Transverse colon (tissue), 4 donors: ENCODE measurements around the gene CRTC1. TPM values are rescaled to one million over a fixed set of nuclear protein-coding genes. Genes with fewer than 3 reads are reported as not detected.
A peak's percentile ranks its signal among the peaks of the same experiment; 100 is the strongest.

Experiments
- DNase-seq: peaks from one replicate; pipeline ENCODE4 v3.0.0-alpha.2; 2019
- H3K27ac ChIP-seq, 4 donors: fragments of 200-600 bp; sonication (generic); 2 replicates each; pipeline ENCODE4 v1.5.1; 2016 to 2018; ENCODE audit warnings: inconsistent platforms in 4 of 4
- H3K27me3 ChIP-seq: fragments of 200-600 bp; sonication (generic); 2 replicates; pipeline ENCODE4 v1.5.1; 2017; ENCODE audit warnings: inconsistent platforms
- H3K36me3 ChIP-seq, 4 donors: fragments of 200-600 bp; sonication (generic); 2 replicates each; pipeline ENCODE4 v1.5.1; 2017 to 2019; ENCODE audit warnings: inconsistent platforms in 4 of 4
- H3K4me1 ChIP-seq, 4 donors: fragments of 200-600 bp; sonication (generic); 2 replicates each; pipeline ENCODE4 v1.5.1; 2017 to 2020; ENCODE audit warnings: inconsistent platforms in 4 of 4
- H3K4me3 ChIP-seq, 4 donors: fragments of 200-600 bp; sonication (generic); 1 replicate in 1 of 4; 2 replicates in 3 of 4; pipeline versions ENCODE4 v1.5.1 to v1.6.1; 2017 to 2019; ENCODE audit warnings: inconsistent platforms in 4 of 4
- H3K9me3 ChIP-seq, 2 donors: fragments of 200-600 bp; sonication (generic); 2 replicates each; pipeline ENCODE4 v1.5.1; 2017 to 2019; ENCODE audit warnings: inconsistent platforms in 2 of 2
- CTCF ChIP-seq, 5 experiments: fragments of 200-600 bp in 3 of 5; fragments of 450-650 bp in 2 of 5; sonication (generic) in 3 of 5; IDR thresholded peaks; 1 replicate in 2 of 5; 2 replicates in 3 of 5; pipeline ENCODE4 v1.5.1; 2016 to 2017; ENCODE audit warnings: antibody characterized with exemption in 5 of 5, inconsistent platforms in 3 of 5, mild to moderate bottlenecking in 2 of 5, moderate library complexity in 1 of 5
- EP300 ChIP-seq: sonication (generic); formaldehyde crosslinking; IDR thresholded peaks from one replicate; pipeline ENCODE4 v1.6.1; 2017; ENCODE audit warnings: antibody characterized with exemption, low read depth
- POLR2A ChIP-seq: fragments of 450-650 bp; IDR thresholded peaks from one replicate; pipeline ENCODE4 v1.6.1; 2016; ENCODE audit warnings: antibody characterized with exemption, mild to moderate bottlenecking, moderate library complexity
- POLR2AphosphoS5 ChIP-seq, 3 donors: sonication (generic); formaldehyde crosslinking; IDR thresholded peaks; one replicate each; pipeline ENCODE4 v1.6.1; 2016; ENCODE audit warnings: antibody characterized with exemption in 3 of 3
- WGBS, 2 donors: methylation state at CpG; one replicate each; pipeline ENCODE4 v1.1.5; 2018; ENCODE audit warnings: low coverage in 1 of 2; 5-methylcytosine and 5-hydroxymethylcytosine counted together
- in situ Hi-C, 4 donors: fragments of 200-750 bp; cut with MboI; loops; one replicate each; pipeline versions ENCODE4 v1.15.0 to v1.15.1; 2017; ENCODE audit warnings: low sequenced_read_pairs in 3 of 4, low pct_ligation_motif_present in 1 of 4, low pct_unique_long_range_greater_than_20kb in 1 of 4
- intact Hi-C: fragments of 100-400 bp; cut with DNase I; formaldehyde crosslinking; loops from one replicate; pipeline ENCODE4 v1.15.1; 2023; ENCODE audit warnings: low total_unique reads
- total RNA-seq, 4 donors: library from RNA; depleted of rRNA; stranded (reverse); fragments of >200 nt; gene quantifications; one replicate each; pipeline ENCODE4 v1.1.0, GENCODE V29; 2016

CRTC1 gene
- total RNA-seq, 4 donors from 2014 or later, result 6.2 to 17.6 (median 7.7) TPM

GRCh38 chr19:18650468-18651041 lies 32.9 kb upstream of the CRTC1 start:
- no peak for TF ChIP-seq EP300
- peak; percentile 30 to 55 (median 51) for TF ChIP-seq POLR2AphosphoS5 (IDR thresholded peaks at IDR 0.05)
- Histone ChIP-seq H3K36me3 (no peaks in the 10 kb centered on the region), H3K27me3 (no peaks in the 10 kb centered on the region), H3K27ac (peak overlapping the region; percentile 70 to 87 (median 76)), H3K4me1 (peaks cover 0 to 30% (median 17%) of the 10 kb centered on the region in 4 donors), H3K4me3 (no peak overlapping the region), H3K9me3 (no peaks in the 10 kb centered on the region)
- 69% methylated on average over 34 of the region's 34 CpGs; no CpG with 5 or more reads in 1 of the 2 donors for WGBS, 2 donors
- DNase-seq, result peak; percentile 55
- in situ Hi-C loops (no loop called here), intact Hi-C loops (no loop called here)

- Histone ChIP-seq H3K4me1 (peaks cover 0 to 30% (median 17%) of the 10 kb centered on the region in 4 donors), H3K9me3 (no peaks in the 10 kb centered on the region), H3K27me3 (no peaks in the 10 kb centered on the region), H3K27ac (peak overlapping the region; percentile 70 to 87 (median 76)), H3K4me3 (no peak overlapping the region), H3K36me3 (no peaks in the 10 kb centered on the region)
- in situ Hi-C loops, result no loop called here
- 90% methylated on average over 1 of the region's 1 CpG; no CpG with 5 or more reads in 1 of the 2 donors for WGBS, 2 donors
- DNase-seq, result no peak
- intact Hi-C loops, result no loop called here
- TF ChIP-seq POLR2AphosphoS5 (IDR thresholded peaks at IDR 0.05), result no peak
- no peak for TF ChIP-seq POLR2A
- no peak for TF ChIP-seq EP300
- no peak for TF ChIP-seq CTCF (IDR thresholded peaks at IDR 0.05)
Measured at GRCh38 chr19:18651300-18651699, 32.2 kb upstream of the CRTC1 start.

- Histone ChIP-seq H3K9me3 (no peaks in the 10 kb centered on the region), H3K4me1 (peaks cover 0 to 30% (median 17%) of the 10 kb centered on the region in 4 donors), H3K4me3 (no peak overlapping the region), H3K27ac (peak overlapping the region in 2 of 4 donors; percentile 75 to 78), H3K36me3 (no peaks in the 10 kb centered on the region), H3K27me3 (no peaks in the 10 kb centered on the region)
- TF ChIP-seq CTCF (IDR thresholded peaks at IDR 0.05) (no peak), POLR2A (no peak), POLR2AphosphoS5 (IDR thresholded peaks at IDR 0.05) (no peak), EP300 (no peak)
- no peak for DNase-seq
- in situ Hi-C loops, result no loop called here
- intact Hi-C loops, result no loop called here
- WGBS, 2 donors, result 83% methylated on average over 6 of the region's 6 CpGs; no CpG with 5 or more reads in 1 of the 2 donors
Measured at GRCh38 chr19:18651733-18652132, 31.7 kb upstream of the CRTC1 start.

- no peak overlapping the region for H3K4me3 ChIP-seq
- H3K9me3 ChIP-seq, result no peaks in the 10 kb centered on the region
- no peak for DNase-seq
- WGBS, 2 donors, result 88 to 100% methylated on average over 1 of the region's 1 CpG
- no peaks in the 10 kb centered on the region for H3K36me3 ChIP-seq
- TF ChIP-seq EP300, result no peak
- TF ChIP-seq POLR2A, result no peak
- no peak for TF ChIP-seq POLR2AphosphoS5 (IDR thresholded peaks at IDR 0.05)
- intact Hi-C loops (no loop called here), in situ Hi-C loops (no loop called here)
- peaks cover 0 to 35% (median 12%) of the 10 kb centered on the region in 4 donors for H3K4me1 ChIP-seq
- no peaks in the 10 kb centered on the region for H3K27me3 ChIP-seq
- no peak overlapping the region for H3K27ac ChIP-seq
Measured at GRCh38 chr19:18653853-18654252, 29.6 kb upstream of the CRTC1 start.

GRCh38 chr19:18654469-18654868 lies 29.0 kb upstream of the CRTC1 start:
- Histone ChIP-seq H3K36me3 (no peaks in the 10 kb centered on the region), H3K9me3 (no peaks in the 10 kb centered on the region), H3K27ac (no peak overlapping the region), H3K4me3 (no peak overlapping the region), H3K4me1 (peaks cover 0 to 34% (median 6%) of the 10 kb centered on the region in 4 donors), H3K27me3 (no peaks in the 10 kb centered on the region)
- WGBS, 2 donors, result 91 to 96% methylated on average over 7 of the region's 7 CpGs
- TF ChIP-seq POLR2AphosphoS5 (IDR thresholded peaks at IDR 0.05), result no peak
- no peak for TF ChIP-seq POLR2A
- TF ChIP-seq EP300, result no peak
- no peak for TF ChIP-seq CTCF (IDR thresholded peaks at IDR 0.05)
- no peak for DNase-seq
- in situ Hi-C loops (no loop called here), intact Hi-C loops (no loop called here)
